WTC11 (cell line): Measurements from ENCODE around the gene CLDND2. TPM values are rescaled to one million over a fixed set of nuclear protein-coding genes. Genes with fewer than 3 reads are reported as not detected.

ENCODE experiments used
- CREM ChIP-seq: sonication (generic); formaldehyde crosslinking; IDR thresholded peaks from 2 replicates; pipeline ENCODE4 v1.8.1; 2022; ENCODE audit warnings: mild to moderate bottlenecking, missing genetic modification reagents, moderate library complexity
- ELF4 ChIP-seq: sonication (generic); formaldehyde crosslinking; IDR thresholded peaks from 2 replicates; pipeline ENCODE4 v1.8.1; 2022; ENCODE audit warnings: low read depth, mild to moderate bottlenecking, moderate library complexity, missing genetic modification reagents
- ETV6 ChIP-seq: sonication (generic); formaldehyde crosslinking; IDR thresholded peaks from 2 replicates; pipeline ENCODE4 v1.8.1; 2022; ENCODE audit warnings: mild to moderate bottlenecking, missing genetic modification reagents
- FOXK1 ChIP-seq: sonication (generic); formaldehyde crosslinking; IDR thresholded peaks from 2 replicates; pipeline ENCODE4 v1.8.0; 2022; ENCODE audit warnings: mild to moderate bottlenecking, moderate library complexity, missing genetic modification reagents
- FOXP1 ChIP-seq: sonication (generic); formaldehyde crosslinking; IDR thresholded peaks from 2 replicates; pipeline ENCODE4 v1.8.0; 2022; ENCODE audit warnings: missing genetic modification reagents, mild to moderate bottlenecking, moderate library complexity, borderline replicate concordance
- NFE2L1 ChIP-seq: sonication (generic); formaldehyde crosslinking; IDR thresholded peaks from 2 replicates; pipeline ENCODE4 v1.8.1; 2023; ENCODE audit warnings: missing genetic modification reagents
- PRRX2 ChIP-seq: fragments of 250-450 bp; sonication (Bioruptor Pico); IDR thresholded peaks from 2 replicates; pipeline ENCODE4 v1.8.0; 2021; ENCODE audit warnings: mild to moderate bottlenecking
- SMAD3 ChIP-seq: sonication (generic); formaldehyde crosslinking; IDR thresholded peaks from 2 replicates; pipeline ENCODE4 v1.8.0; 2022; ENCODE audit warnings: missing genetic modification reagents, mild to moderate bottlenecking, borderline replicate concordance
- SMAD4 ChIP-seq: sonication (generic); formaldehyde crosslinking; IDR thresholded peaks from 2 replicates; pipeline ENCODE4 v1.8.0; 2022; ENCODE audit warnings: mild to moderate bottlenecking, missing genetic modification reagents
- SP1 ChIP-seq: sonication (generic); formaldehyde crosslinking; conservative IDR thresholded peaks from 2 replicates; pipeline ENCODE4 v1.8.1; 2022; ENCODE audit warnings: missing genetic modification reagents
- TEAD1 ChIP-seq: sonication (generic); formaldehyde crosslinking; IDR thresholded peaks from 2 replicates; pipeline ENCODE4 v1.8.0; 2022; ENCODE audit warnings: mild to moderate bottlenecking, missing genetic modification reagents
- ZNF121 ChIP-seq: sonication (generic); formaldehyde crosslinking; IDR thresholded peaks from 2 replicates; pipeline ENCODE4 v1.8.0; 2023; ENCODE audit warnings: missing genetic modification reagents
- total RNA-seq: library from RNA; stranded (reverse); gene quantifications from 3 replicates; pipeline ENCODE4 v1.2.3, GENCODE V29; 2021
- TF ChIP-seq, protein P1 (sequence below): sonication (generic); formaldehyde crosslinking; IDR thresholded peaks from 2 replicates; pipeline ENCODE4 v1.8.0; 2023; ENCODE audit warnings: mild to moderate bottlenecking, missing genetic modification reagents
- TF ChIP-seq, protein P2 (sequence below): sonication (generic); formaldehyde crosslinking; IDR thresholded peaks from 2 replicates; pipeline ENCODE4 v1.8.1; 2023; ENCODE audit warnings: mild to moderate bottlenecking, missing genetic modification reagents
- TF ChIP-seq, protein P3 (sequence below): sonication (generic); formaldehyde crosslinking; IDR thresholded peaks from 2 replicates; pipeline ENCODE4 v1.8.1; 2022; ENCODE audit warnings: low read depth, mild to moderate bottlenecking, moderate library complexity, missing genetic modification reagents, borderline replicate concordance
- TF ChIP-seq, protein P4 (sequence below): sonication (generic); formaldehyde crosslinking; IDR thresholded peaks from 2 replicates; pipeline ENCODE4 v1.8.0; 2023; ENCODE audit warnings: missing genetic modification reagents
- TF ChIP-seq, protein P5 (sequence below): sonication (generic); formaldehyde crosslinking; IDR thresholded peaks from 2 replicates; pipeline ENCODE4 v1.8.1; 2022; ENCODE audit warnings: mild to moderate bottlenecking, moderate library complexity, missing genetic modification reagents
- TF ChIP-seq, protein P6 (sequence below): sonication (generic); formaldehyde crosslinking; IDR thresholded peaks from 2 replicates; pipeline ENCODE4 v1.8.1; 2023; ENCODE audit warnings: mild to moderate bottlenecking, missing genetic modification reagents, borderline replicate concordance
- TF ChIP-seq, protein P7 (sequence below): sonication (generic); formaldehyde crosslinking; IDR thresholded peaks from 2 replicates; pipeline ENCODE4 v1.8.1; 2022; ENCODE audit warnings: mild to moderate bottlenecking, missing genetic modification reagents, moderate library complexity, borderline replicate concordance
- TF ChIP-seq, protein P8 (sequence below): sonication (generic); formaldehyde crosslinking; IDR thresholded peaks from 2 replicates; pipeline ENCODE4 v1.8.1; 2023; ENCODE audit warnings: mild to moderate bottlenecking, moderate library complexity, missing genetic modification reagents
- TF ChIP-seq, protein P9 (sequence below): sonication (generic); formaldehyde crosslinking; IDR thresholded peaks from 2 replicates; pipeline ENCODE4 v1.8.0; 2022; ENCODE audit warnings: mild to moderate bottlenecking, missing genetic modification reagents

CLDND2 gene
- total RNA-seq, 1 experiment from 2014 or later, result 1.7 TPM

DNA sequence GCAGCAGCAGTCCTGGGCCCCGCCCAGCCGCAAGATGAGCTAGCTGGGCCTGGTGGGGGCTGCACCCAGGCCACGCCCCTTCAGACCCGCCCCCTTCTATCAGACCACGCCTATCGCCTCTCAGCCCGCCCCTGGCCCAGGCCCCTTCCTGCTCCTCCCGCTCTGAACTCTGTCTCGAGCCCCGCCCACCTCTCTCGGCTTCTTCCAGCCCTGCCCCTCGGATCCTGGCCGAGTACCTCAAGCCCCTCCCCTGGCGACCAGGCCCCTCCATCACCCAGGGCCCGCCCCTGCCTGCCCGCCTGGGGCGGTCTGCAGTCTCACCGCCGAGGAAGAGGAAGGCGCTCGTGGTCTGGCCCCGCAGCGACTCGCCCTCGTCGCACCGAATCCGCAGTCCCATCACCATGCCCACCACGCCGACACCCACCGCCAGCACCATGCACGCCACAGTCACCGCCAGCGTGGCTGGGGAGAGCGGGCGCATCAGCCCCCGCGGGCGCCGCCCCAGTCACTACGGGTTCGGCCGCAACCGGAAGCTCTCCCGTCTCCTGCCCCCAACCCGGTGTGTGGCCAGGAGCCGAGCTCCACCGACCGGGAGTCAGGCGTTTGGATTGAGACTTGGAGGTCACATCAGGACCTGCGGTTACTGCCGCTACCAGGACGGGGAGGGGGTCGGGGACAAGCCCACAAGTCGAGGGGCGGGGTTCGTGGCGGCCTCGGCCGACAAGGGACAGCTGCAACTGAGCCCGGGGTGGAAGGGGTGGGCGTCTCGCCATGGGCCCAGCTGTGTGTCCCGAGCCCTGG is 1.0 kb downstream of the CLDND2 start (continued):
- TF ChIP-seq, protein P1, sequence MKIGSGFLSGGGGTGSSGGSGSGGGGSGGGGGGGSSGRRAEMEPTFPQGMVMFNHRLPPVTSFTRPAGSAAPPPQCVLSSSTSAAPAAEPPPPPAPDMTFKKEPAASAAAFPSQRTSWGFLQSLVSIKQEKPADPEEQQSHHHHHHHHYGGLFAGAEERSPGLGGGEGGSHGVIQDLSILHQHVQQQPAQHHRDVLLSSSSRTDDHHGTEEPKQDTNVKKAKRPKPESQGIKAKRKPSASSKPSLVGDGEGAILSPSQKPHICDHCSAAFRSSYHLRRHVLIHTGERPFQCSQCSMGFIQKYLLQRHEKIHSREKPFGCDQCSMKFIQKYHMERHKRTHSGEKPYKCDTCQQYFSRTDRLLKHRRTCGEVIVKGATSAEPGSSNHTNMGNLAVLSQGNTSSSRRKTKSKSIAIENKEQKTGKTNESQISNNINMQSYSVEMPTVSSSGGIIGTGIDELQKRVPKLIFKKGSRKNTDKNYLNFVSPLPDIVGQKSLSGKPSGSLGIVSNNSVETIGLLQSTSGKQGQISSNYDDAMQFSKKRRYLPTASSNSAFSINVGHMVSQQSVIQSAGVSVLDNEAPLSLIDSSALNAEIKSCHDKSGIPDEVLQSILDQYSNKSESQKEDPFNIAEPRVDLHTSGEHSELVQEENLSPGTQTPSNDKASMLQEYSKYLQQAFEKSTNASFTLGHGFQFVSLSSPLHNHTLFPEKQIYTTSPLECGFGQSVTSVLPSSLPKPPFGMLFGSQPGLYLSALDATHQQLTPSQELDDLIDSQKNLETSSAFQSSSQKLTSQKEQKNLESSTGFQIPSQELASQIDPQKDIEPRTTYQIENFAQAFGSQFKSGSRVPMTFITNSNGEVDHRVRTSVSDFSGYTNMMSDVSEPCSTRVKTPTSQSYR, result peak; percentile 44; the same call in 1 of the 2 replicates
- TF ChIP-seq FOXK1 (CRISPR knock-in tag), result peak; percentile 76
- TF ChIP-seq, protein P2, sequence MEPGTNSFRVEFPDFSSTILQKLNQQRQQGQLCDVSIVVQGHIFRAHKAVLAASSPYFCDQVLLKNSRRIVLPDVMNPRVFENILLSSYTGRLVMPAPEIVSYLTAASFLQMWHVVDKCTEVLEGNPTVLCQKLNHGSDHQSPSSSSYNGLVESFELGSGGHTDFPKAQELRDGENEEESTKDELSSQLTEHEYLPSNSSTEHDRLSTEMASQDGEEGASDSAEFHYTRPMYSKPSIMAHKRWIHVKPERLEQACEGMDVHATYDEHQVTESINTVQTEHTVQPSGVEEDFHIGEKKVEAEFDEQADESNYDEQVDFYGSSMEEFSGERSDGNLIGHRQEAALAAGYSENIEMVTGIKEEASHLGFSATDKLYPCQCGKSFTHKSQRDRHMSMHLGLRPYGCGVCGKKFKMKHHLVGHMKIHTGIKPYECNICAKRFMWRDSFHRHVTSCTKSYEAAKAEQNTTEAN (CRISPR knock-in tag), result peak; percentile 88
- no peak for TF ChIP-seq ELF4 (CRISPR knock-in tag)
- TF ChIP-seq, protein P3, sequence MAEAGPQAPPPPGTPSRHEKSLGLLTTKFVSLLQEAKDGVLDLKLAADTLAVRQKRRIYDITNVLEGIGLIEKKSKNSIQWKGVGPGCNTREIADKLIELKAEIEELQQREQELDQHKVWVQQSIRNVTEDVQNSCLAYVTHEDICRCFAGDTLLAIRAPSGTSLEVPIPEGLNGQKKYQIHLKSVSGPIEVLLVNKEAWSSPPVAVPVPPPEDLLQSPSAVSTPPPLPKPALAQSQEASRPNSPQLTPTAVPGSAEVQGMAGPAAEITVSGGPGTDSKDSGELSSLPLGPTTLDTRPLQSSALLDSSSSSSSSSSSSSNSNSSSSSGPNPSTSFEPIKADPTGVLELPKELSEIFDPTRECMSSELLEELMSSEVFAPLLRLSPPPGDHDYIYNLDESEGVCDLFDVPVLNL (CRISPR knock-in tag), result no peak
- TF ChIP-seq, protein P4, sequence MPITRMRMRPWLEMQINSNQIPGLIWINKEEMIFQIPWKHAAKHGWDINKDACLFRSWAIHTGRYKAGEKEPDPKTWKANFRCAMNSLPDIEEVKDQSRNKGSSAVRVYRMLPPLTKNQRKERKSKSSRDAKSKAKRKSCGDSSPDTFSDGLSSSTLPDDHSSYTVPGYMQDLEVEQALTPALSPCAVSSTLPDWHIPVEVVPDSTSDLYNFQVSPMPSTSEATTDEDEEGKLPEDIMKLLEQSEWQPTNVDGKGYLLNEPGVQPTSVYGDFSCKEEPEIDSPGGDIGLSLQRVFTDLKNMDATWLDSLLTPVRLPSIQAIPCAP (CRISPR knock-in tag), result no peak
- TF ChIP-seq SMAD3 (CRISPR knock-in tag), result 0 out of 2 replicates have a peak, but pooled peaks have one; percentile 14
- 0 out of 2 replicates have a peak, but pooled peaks have one; percentile 60 for TF ChIP-seq CREM (CRISPR knock-in tag)
- TF ChIP-seq, protein P5, sequence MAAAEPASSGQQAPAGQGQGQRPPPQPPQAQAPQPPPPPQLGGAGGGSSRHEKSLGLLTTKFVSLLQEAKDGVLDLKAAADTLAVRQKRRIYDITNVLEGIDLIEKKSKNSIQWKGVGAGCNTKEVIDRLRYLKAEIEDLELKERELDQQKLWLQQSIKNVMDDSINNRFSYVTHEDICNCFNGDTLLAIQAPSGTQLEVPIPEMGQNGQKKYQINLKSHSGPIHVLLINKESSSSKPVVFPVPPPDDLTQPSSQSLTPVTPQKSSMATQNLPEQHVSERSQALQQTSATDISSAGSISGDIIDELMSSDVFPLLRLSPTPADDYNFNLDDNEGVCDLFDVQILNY (CRISPR knock-in tag), result peak; percentile 38; the same call in 1 of the 2 replicates
- no peak for TF ChIP-seq ZNF121 (CRISPR knock-in tag)
- TF ChIP-seq TEAD1 (CRISPR knock-in tag), result 0 out of 2 replicates have a peak, but pooled peaks have one; percentile 36
- peak; percentile 81; the same call in 1 of the 2 replicates for TF ChIP-seq ETV6 (CRISPR knock-in tag)
- no peak for TF ChIP-seq SMAD4 (CRISPR knock-in tag)
- TF ChIP-seq, protein P6, sequence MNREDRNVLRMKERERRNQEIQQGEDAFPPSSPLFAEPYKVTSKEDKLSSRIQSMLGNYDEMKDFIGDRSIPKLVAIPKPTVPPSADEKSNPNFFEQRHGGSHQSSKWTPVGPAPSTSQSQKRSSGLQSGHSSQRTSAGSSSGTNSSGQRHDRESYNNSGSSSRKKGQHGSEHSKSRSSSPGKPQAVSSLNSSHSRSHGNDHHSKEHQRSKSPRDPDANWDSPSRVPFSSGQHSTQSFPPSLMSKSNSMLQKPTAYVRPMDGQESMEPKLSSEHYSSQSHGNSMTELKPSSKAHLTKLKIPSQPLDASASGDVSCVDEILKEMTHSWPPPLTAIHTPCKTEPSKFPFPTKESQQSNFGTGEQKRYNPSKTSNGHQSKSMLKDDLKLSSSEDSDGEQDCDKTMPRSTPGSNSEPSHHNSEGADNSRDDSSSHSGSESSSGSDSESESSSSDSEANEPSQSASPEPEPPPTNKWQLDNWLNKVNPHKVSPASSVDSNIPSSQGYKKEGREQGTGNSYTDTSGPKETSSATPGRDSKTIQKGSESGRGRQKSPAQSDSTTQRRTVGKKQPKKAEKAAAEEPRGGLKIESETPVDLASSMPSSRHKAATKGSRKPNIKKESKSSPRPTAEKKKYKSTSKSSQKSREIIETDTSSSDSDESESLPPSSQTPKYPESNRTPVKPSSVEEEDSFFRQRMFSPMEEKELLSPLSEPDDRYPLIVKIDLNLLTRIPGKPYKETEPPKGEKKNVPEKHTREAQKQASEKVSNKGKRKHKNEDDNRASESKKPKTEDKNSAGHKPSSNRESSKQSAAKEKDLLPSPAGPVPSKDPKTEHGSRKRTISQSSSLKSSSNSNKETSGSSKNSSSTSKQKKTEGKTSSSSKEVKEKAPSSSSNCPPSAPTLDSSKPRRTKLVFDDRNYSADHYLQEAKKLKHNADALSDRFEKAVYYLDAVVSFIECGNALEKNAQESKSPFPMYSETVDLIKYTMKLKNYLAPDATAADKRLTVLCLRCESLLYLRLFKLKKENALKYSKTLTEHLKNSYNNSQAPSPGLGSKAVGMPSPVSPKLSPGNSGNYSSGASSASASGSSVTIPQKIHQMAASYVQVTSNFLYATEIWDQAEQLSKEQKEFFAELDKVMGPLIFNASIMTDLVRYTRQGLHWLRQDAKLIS, result no peak
- no peak for TF ChIP-seq PRRX2
- TF ChIP-seq FOXP1 (CRISPR knock-in tag), result peak; percentile 85; the same call in 1 of the 2 replicates
- TF ChIP-seq, protein P7, sequence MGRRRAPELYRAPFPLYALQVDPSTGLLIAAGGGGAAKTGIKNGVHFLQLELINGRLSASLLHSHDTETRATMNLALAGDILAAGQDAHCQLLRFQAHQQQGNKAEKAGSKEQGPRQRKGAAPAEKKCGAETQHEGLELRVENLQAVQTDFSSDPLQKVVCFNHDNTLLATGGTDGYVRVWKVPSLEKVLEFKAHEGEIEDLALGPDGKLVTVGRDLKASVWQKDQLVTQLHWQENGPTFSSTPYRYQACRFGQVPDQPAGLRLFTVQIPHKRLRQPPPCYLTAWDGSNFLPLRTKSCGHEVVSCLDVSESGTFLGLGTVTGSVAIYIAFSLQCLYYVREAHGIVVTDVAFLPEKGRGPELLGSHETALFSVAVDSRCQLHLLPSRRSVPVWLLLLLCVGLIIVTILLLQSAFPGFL (CRISPR knock-in tag), result no peak
- TF ChIP-seq, protein P8, sequence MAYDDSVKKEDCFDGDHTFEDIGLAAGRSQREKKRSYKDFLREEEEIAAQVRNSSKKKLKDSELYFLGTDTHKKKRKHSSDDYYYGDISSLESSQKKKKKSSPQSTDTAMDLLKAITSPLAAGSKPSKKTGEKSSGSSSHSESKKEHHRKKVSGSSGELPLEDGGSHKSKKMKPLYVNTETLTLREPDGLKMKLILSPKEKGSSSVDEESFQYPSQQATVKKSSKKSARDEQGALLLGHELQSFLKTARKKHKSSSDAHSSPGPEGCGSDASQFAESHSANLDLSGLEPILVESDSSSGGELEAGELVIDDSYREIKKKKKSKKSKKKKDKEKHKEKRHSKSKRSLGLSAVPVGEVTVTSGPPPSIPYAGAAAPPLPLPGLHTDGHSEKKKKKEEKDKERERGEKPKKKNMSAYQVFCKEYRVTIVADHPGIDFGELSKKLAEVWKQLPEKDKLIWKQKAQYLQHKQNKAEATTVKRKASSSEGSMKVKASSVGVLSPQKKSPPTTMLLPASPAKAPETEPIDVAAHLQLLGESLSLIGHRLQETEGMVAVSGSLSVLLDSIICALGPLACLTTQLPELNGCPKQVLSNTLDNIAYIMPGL, result peak; percentile 68; the same call in 1 of the 2 replicates
- TF ChIP-seq SP1, result peak; percentile 92
- TF ChIP-seq, protein P9, sequence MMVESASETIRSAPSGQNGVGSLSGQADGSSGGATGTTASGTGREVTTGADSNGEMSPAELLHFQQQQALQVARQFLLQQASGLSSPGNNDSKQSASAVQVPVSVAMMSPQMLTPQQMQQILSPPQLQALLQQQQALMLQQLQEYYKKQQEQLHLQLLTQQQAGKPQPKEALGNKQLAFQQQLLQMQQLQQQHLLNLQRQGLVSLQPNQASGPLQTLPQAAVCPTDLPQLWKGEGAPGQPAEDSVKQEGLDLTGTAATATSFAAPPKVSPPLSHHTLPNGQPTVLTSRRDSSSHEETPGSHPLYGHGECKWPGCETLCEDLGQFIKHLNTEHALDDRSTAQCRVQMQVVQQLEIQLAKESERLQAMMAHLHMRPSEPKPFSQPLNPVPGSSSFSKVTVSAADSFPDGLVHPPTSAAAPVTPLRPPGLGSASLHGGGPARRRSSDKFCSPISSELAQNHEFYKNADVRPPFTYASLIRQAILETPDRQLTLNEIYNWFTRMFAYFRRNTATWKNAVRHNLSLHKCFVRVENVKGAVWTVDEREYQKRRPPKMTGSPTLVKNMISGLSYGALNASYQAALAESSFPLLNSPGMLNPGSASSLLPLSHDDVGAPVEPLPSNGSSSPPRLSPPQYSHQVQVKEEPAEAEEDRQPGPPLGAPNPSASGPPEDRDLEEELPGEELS, result peak; percentile 79
- TF ChIP-seq NFE2L1 (CRISPR knock-in tag), result peak; percentile 74; the same call in 1 of the 2 replicates
